Hepatocyte (in vitro differentiated cells): ENCODE data around the gene SNCAIP.

ENCODE experiments used
- CTCF ChIP-seq: fragments of 200-600 bp; sonication (generic); IDR thresholded peaks from 2 replicates; pipeline ENCODE4 v1.5.1; 2016; ENCODE audit warnings: antibody characterized with exemption, mild to moderate bottlenecking; ENCODE audit not compliant: poor library complexity
- EZH2 ChIP-seq: fragments of 200-600 bp; sonication (generic); IDR thresholded peaks from 2 replicates; pipeline ENCODE4 v1.6.1; 2016; ENCODE audit warnings: antibody characterized with exemption, mild to moderate bottlenecking, borderline replicate concordance

GRCh38 chr5:122458278-122458872 is 146.3 kb downstream of the SNCAIP start:
- TF ChIP-seq EZH2, result no peak
- TF ChIP-seq CTCF, result peak; percentile 47
